H1 (cell line): ENCODE results near the gene IQCM. TPM values are rescaled to one million over a fixed set of nuclear protein-coding genes. Genes with fewer than 3 reads are reported as not detected.

Experiments used
- CTCF ChIA-PET: fragments of 300-600 bp; sonication (Branson Sonifier 250); formaldehyde crosslinking; loops from one replicate; lab custom pipeline; 2021; ENCODE audit not compliant: partially characterized antibody; lab: Charles Lee
- POLR2A ChIA-PET: fragments of 300-600 bp; sonication (Branson Sonifier 250); formaldehyde crosslinking; loops from one replicate; lab custom pipeline; 2021; ENCODE audit warnings: inconsistent platforms; ENCODE audit not compliant: partially characterized antibody; lab: Charles Lee
- DNase-seq, 2 experiments: peaks; one replicate each; pipeline versions ENCODE4 v3.0.0 to v3.0.0-alpha.2; 2010 to 2022; ENCODE audit warnings: low spot score in 2 of 2, low read depth in 1 of 2, mixed read lengths in 1 of 2
- FAIRE-seq: peaks from 2 replicates; lab custom pipeline; 2011; peaks lifted over from hg19 to GRCh38; lab: Jason Lieb, UNC
- H2AFZ ChIP-seq: 2 replicates; pipeline ENCODE4 v1.8.1; 2012; ENCODE audit warnings: low read length, inconsistent platforms
- H2AK5ac ChIP-seq: 2 replicates; pipeline ENCODE4 v1.6.1; 2013; ENCODE audit warnings: low read depth, low read length
- H2BK120ac ChIP-seq: replicated peaks from 2 replicates; pipeline ENCODE3; 2013; ENCODE audit warnings: low read depth, low read length, inconsistent platforms
- H2BK12ac ChIP-seq: 2 replicates; pipeline ENCODE4 v1.6.1; 2013; ENCODE audit warnings: low read depth, low read length
- H2BK15ac ChIP-seq: 2 replicates; pipeline ENCODE4 v1.6.1; 2013; ENCODE audit warnings: low read length
- H2BK20ac ChIP-seq: 2 replicates; pipeline ENCODE4 v1.6.1; 2013; ENCODE audit warnings: low read length
- H2BK5ac ChIP-seq: 2 replicates; pipeline ENCODE4 v1.6.1; 2013; ENCODE audit warnings: low read depth, low read length
- H3K14ac ChIP-seq: 2 replicates; pipeline ENCODE4 v1.6.1; 2013; ENCODE audit warnings: inconsistent platforms; ENCODE audit not compliant: insufficient read length
- H3K18ac ChIP-seq: 2 replicates; pipeline ENCODE4 v1.6.1; 2013; ENCODE audit warnings: low read length; ENCODE audit errors: extremely low read depth
- H3K23ac ChIP-seq: 2 replicates; pipeline ENCODE4 v1.6.1; 2013; ENCODE audit warnings: inconsistent platforms; ENCODE audit not compliant: insufficient read length
- H3K23me2 ChIP-seq: 2 replicates; pipeline ENCODE4 v1.6.1; 2013; ENCODE audit warnings: low read depth, low read length
- H3K27ac ChIP-seq: 2 replicates; pipeline ENCODE4 v1.6.1; 2011; ENCODE audit warnings: low read depth, low read length, inconsistent platforms
- H3K27me3 ChIP-seq, 4 experiments: replicated peaks in 1 of 4; 1 replicate in 1 of 4; 2 replicates in 3 of 4; pipeline versions ENCODE4 v1.6.1 to v1.8.1; 2011 to 2013; ENCODE audit warnings: low read length in 3 of 4, mild to moderate bottlenecking in 3 of 4, inconsistent platforms in 2 of 4, mixed read lengths in 2 of 4, moderate library complexity in 1 of 4; ENCODE audit not compliant: control insufficient read depth in 3 of 4, insufficient read depth in 3 of 4; ENCODE audit errors: extremely low read depth in 1 of 4
- H3K36me3 ChIP-seq, 4 experiments: 2 replicates each; pipeline versions ENCODE4 v1.6.1 to v1.8.1; 2011 to 2013; ENCODE audit warnings: mild to moderate bottlenecking in 4 of 4, low read length in 3 of 4, moderate library complexity in 2 of 4, control low read depth in 1 of 4, inconsistent platforms in 1 of 4; ENCODE audit not compliant: insufficient read depth in 4 of 4, control insufficient read depth in 2 of 4
- H3K4ac ChIP-seq: replicated peaks from 2 replicates; pipeline ENCODE3; 2013; ENCODE audit warnings: low read length, low read depth, mixed read lengths, inconsistent platforms; ENCODE audit not compliant: insufficient read length
- H3K4me1 ChIP-seq, 4 experiments: replicated peaks in 1 of 4; 1 replicate in 1 of 4; 2 replicates in 3 of 4; pipeline versions ENCODE4 v1.6.1 to v1.8.1; 2011 to 2013; ENCODE audit warnings: low read length in 3 of 4, inconsistent platforms in 2 of 4, mixed read lengths in 1 of 4; ENCODE audit not compliant: insufficient read depth in 4 of 4, control insufficient read depth in 3 of 4
- H3K4me2 ChIP-seq, 2 experiments: 2 replicates each; pipeline versions ENCODE4 v1.6.1 to v1.8.1; 2011 to 2013; ENCODE audit warnings: low read depth in 2 of 2, low read length in 2 of 2, control low read depth in 1 of 2, inconsistent platforms in 1 of 2, mild to moderate bottlenecking in 1 of 2; ENCODE audit not compliant: insufficient read depth in 1 of 2
- H3K4me3 ChIP-seq, 4 experiments: fragments of 200-600, 300-600 bp in 1 of 4; sonication (generic), shearing (Covaris generic), sonication (Bioruptor Twin) in 1 of 4; 2 replicates each; pipeline versions ENCODE4 v1.5.1 to v1.8.1; 2011 to 2016; ENCODE audit warnings: low read length in 4 of 4, low read depth in 3 of 4, control low read depth in 2 of 4, inconsistent platforms in 2 of 4, mild to moderate bottlenecking in 2 of 4, mixed read lengths in 1 of 4, moderate library complexity in 1 of 4; ENCODE audit not compliant: insufficient read depth in 2 of 4; ENCODE audit errors: extremely low read depth in 1 of 4
- H3K56ac ChIP-seq: replicated peaks from 2 replicates; pipeline ENCODE3; 2013; ENCODE audit warnings: low read depth, mild to moderate bottlenecking, mixed read lengths, low read length, inconsistent platforms; ENCODE audit not compliant: insufficient read length
- H3K79me1 ChIP-seq: 2 replicates; pipeline ENCODE4 v1.6.1; 2013; ENCODE audit warnings: low read depth, low read length, control low read depth
- H3K79me2 ChIP-seq, 2 experiments: 2 replicates each; pipeline versions ENCODE4 v1.6.1 to v1.8.1; 2012 to 2013; ENCODE audit warnings: low read length in 2 of 2, mild to moderate bottlenecking in 2 of 2, inconsistent platforms in 1 of 2; ENCODE audit not compliant: insufficient read depth in 2 of 2, control insufficient read depth in 1 of 2
- H3K9ac ChIP-seq, 4 experiments: replicated peaks in 1 of 4; 1 replicate in 1 of 4; 2 replicates in 3 of 4; pipeline versions ENCODE4 v1.6.1 to v1.8.1; 2011 to 2013; ENCODE audit warnings: low read depth in 3 of 4, low read length in 3 of 4, control low read depth in 2 of 4, mild to moderate bottlenecking in 2 of 4, moderate library complexity in 2 of 4, inconsistent platforms in 1 of 4; ENCODE audit errors: extremely low read depth in 1 of 4
- H3K9me3 ChIP-seq, 2 experiments: 2 replicates each; pipeline versions ENCODE4 v1.6.1 to v1.8.1; 2012 to 2013; ENCODE audit warnings: mild to moderate bottlenecking in 2 of 2, moderate library complexity in 2 of 2, control low read depth in 1 of 2, inconsistent platforms in 1 of 2, low read depth in 1 of 2, low read length in 1 of 2, mixed read lengths in 1 of 2; ENCODE audit not compliant: insufficient read depth in 2 of 2
- H4K20me1 ChIP-seq, 2 experiments: replicated peaks in 1 of 2; 2 replicates each; pipeline versions ENCODE3 to v1.8.1; 2011 to 2013; ENCODE audit warnings: inconsistent platforms in 2 of 2, low read length in 2 of 2, mild to moderate bottlenecking in 1 of 2; ENCODE audit not compliant: insufficient read depth in 2 of 2, control insufficient read depth in 1 of 2
- H4K5ac ChIP-seq: 2 replicates; pipeline ENCODE4 v1.6.1; 2013; ENCODE audit warnings: low read length, low read depth, mixed read lengths, inconsistent platforms; ENCODE audit not compliant: insufficient read length
- H4K8ac ChIP-seq: 2 replicates; pipeline ENCODE4 v1.8.0; 2013; ENCODE audit warnings: mild to moderate bottlenecking, moderate library complexity, low read length, inconsistent platforms; ENCODE audit not compliant: insufficient read depth; ENCODE audit errors: extremely low read depth
- H4K91ac ChIP-seq: replicated peaks from 2 replicates; pipeline ENCODE3; 2013; ENCODE audit warnings: low read length, mixed read lengths, inconsistent platforms; ENCODE audit not compliant: insufficient read length
- ASH2L ChIP-seq: fragments of 200-600, 300-600 bp; sonication (generic); IDR thresholded peaks from one replicate; pipeline ENCODE4 v1.7.1; 2017; ENCODE audit warnings: low read length
- RBBP5 ChIP-seq: IDR thresholded peaks from 2 replicates; pipeline ENCODE4 v1.7.1; 2012; ENCODE audit warnings: low read depth, mild to moderate bottlenecking, inconsistent platforms, low read length, moderate library complexity, borderline replicate concordance
- WGBS, 2 experiments: shearing (Covaris generic) in 1 of 2; methylation state at CpG; one replicate each; pipeline versions ENCODE4 v1.1.6 to v1.1.7; 2013 to 2015; ENCODE audit warnings: low lambda C conversion rate in 2 of 2, mixed read lengths in 2 of 2, inconsistent platforms in 1 of 2, low coverage in 1 of 2, missing lambda C conversion rate in 1 of 2; ENCODE audit not compliant: insufficient replicate concordance in 2 of 2, insufficient coverage in 1 of 2, insufficient read length in 1 of 2; ENCODE audit errors: extremely low coverage in 1 of 2, missing lambda C conversion rate in 1 of 2; 5-methylcytosine and 5-hydroxymethylcytosine counted together
- polyA plus RNA-seq, 7 experiments: library from polyadenylated mRNA; depleted of rRNA in 3 of 7; stranded (reverse) in 5 of 7; unstranded in 2 of 7; fragments of >200 nt in 5 of 7; fragments of 200-250 nt in 2 of 7; gene quantifications; 1 replicate in 5 of 7; 2 replicates in 1 of 7; 4 replicates in 1 of 7; pipeline versions ENCODE4 v1.2.1 to v1.2.3, GENCODE V29; 2011 to 2013; ENCODE audit warnings: missing spikeins in 2 of 7, mixed read lengths in 2 of 7
- total RNA-seq: library from RNA; stranded (reverse); fragmentation: NEBNext Ultra II Directional; extraction: Animal tissue kit (Norgen Biotek cat#: 25700); gene quantifications from 2 replicates; pipeline ENCODE4 v1.2.1, GENCODE V29; 2021

Gene IQCM
- total and polyA plus RNA-seq, 2 of the 8 experiments (the other 6 are each of a cell fraction or from before 2014, with no cell fraction given), result not detected

GRCh38 chr4:149605601-149606378 lies 209.9 kb downstream of the IQCM start:
- Histone ChIP-seq H3K4me2 (peak overlapping the region; percentile 32 to 40; a peak in 3 of 4 replicates), H4K5ac (no peak overlapping the region), H3K4me1 (peaks cover 0 to 7% (median 5%) of the 10 kb centered on the region in 4 experiments; a peak in 4 of 7 replicates), H2BK20ac (no peak overlapping the region), H4K91ac (no peak overlapping the region), H3K27ac (no peak overlapping the region), H2BK120ac (no peak overlapping the region), H3K79me1 (no peaks in the 10 kb centered on the region), H3K18ac (no peak overlapping the region; the same call in 1 of the 2 replicates)
- DNase-seq, result no peak
- peak; percentile 33; the same call in 1 of the 2 replicates for TF ChIP-seq RBBP5
- no peak for TF ChIP-seq ASH2L
- TF ChIP-seq, all 59 proteins: peak for 1
- no peak overlapping the region for H2BK5ac ChIP-seq
- no peak overlapping the region for H3K23ac ChIP-seq
- H3K4ac ChIP-seq, result no peak overlapping the region
- no peak overlapping the region for H3K4me3 ChIP-seq
- 100% methylated on average over 1 of the region's 1 CpG; no CpG with 5 or more reads in 1 of the 2 experiments for WGBS, 2 experiments
- H4K8ac ChIP-seq, result no peak overlapping the region
- H2AK5ac ChIP-seq, result no peak overlapping the region
- H3K9me3 ChIP-seq, result no peaks in the 10 kb centered on the region
- H3K23me2 ChIP-seq, result no peaks in the 10 kb centered on the region
- no peak overlapping the region for H3K9ac ChIP-seq
- no peak overlapping the region for H2BK12ac ChIP-seq
- H3K36me3 ChIP-seq, result no peaks in the 10 kb centered on the region
- peak overlapping the region; percentile 96 for H2AFZ ChIP-seq
- ChIA-PET POLR2A (no interaction called here), CTCF (interaction anchor here (1.0 to 1.3 kb wide), 2 partner anchors 17 to 231 kb away, joined by 3 read pairs; no protein-coding TSS in a partner anchor)
- no peak overlapping the region for H2BK15ac ChIP-seq
- H3K56ac ChIP-seq, result no peak overlapping the region
- no peak for FAIRE-seq
- H3K14ac ChIP-seq, result no peak overlapping the region
- no peaks in the 10 kb centered on the region for H4K20me1 ChIP-seq
- no peaks in the 10 kb centered on the region for H3K27me3 ChIP-seq
- no peaks in the 10 kb centered on the region for H3K79me2 ChIP-seq
